ENCODE measurements around the gene STOML1. TPM values are rescaled to one million over a fixed set of nuclear protein-coding genes. Genes with fewer than 3 reads are reported as not detected.
A peak's percentile ranks its signal among the peaks of the same experiment; 100 is the strongest.
"Not testable (repeated sequence)": the region's sequence is repeated elsewhere in the genome, so short reads cannot be mapped to it uniquely, and the experiment has no call there.

Gene STOML1
- total RNA-seq, 1 donor from 2014 or later = 15.2 TPM

DNA sequence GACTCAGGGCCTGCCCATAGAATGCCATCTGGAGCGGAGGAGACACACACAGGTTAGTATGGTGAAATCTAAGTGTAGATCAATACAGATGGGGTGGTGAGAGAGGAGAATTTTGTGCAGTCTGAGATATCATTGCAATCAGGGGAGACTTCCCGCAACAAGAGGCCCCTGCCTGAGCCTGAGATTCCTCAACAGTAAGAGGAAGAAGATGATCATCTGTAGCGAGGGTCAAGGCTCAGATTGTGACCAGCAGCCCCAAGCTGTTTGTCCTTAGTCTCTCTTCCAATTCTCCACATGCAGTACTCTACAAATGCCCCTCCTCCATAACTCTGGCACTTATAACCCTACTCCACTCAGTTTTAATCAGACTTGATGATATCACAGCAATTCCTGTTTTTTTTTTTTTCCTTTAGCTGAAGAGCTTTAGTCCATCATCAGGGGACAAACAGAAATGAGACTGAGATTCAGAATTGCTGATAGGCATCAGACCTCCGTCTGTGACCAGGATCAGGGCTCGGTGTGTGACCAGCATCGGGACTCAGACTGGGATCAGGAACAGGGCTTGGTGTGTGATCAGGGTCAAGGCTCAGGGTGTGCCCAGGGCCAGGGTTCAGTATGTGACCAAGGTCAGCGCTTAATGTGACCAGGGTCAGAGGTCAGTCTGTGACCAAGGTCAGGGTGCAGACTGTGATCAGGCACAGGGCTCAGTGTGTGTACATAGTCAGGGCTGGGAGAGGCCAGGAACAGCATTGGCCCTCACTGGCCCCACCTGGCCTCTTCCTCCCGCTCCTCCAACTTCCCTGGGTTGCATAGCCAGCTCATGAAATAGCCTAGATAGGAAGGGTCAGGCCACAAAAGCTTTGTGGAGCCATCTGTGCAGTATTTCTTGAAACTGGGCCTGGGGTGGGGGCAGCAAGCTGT lies 51.8 kb downstream of the STOML1 start:
- intact Hi-C loops (cut with DNase I) = no loop called here
- DNase-seq (ENCODE audit: low spot score) (no peak), ATAC-seq (no peak)

DNA sequence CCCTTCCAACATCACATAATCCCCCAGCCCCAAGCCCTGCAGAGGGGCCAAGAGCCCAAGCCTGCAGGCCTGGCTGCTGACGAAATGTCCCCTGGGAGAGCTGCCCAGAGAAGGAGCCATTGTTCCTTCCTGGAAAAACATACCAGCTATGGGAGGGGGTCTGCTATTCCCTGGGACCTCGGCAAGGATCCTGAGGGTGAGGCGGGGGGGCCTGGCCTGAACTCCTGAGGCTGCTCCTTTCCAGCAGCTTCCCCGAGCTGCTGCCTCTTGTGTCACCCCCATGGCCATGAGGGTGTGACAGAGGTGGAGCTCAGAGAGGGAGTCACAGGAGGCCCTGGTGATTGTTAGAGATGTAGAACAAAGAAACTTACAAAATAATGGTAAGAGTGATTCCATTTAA lies 53.0 kb downstream of the STOML1 start:
- intact Hi-C loops (cut with DNase I) = no loop called here
- DNase-seq (ENCODE audit: low spot score) (no peak), ATAC-seq (no peak)

DNA sequence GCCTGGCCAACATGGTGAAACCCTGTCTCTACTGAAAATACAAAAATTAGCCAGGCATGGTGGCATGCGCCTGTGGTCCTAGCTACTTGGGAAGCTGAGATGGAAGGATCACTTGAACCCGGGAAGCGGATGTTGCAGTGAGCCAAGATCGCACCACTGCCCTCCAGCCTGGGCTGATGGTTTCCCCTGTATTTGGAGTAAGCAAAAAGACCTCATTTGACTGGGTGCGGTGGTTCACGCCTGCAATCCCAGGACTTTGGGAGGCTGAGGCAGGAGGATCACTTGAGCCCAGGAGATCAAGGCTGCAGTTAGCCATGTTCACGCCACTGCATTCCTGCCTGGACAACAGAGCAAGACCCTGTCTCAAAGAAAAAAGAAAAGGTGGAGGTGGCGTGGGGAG lies 53.6 kb downstream of the STOML1 start:
- intact Hi-C loops (cut with DNase I); DNase-seq (ENCODE audit: low spot score); ATAC-seq: not testable (repeated sequence)

DNA sequence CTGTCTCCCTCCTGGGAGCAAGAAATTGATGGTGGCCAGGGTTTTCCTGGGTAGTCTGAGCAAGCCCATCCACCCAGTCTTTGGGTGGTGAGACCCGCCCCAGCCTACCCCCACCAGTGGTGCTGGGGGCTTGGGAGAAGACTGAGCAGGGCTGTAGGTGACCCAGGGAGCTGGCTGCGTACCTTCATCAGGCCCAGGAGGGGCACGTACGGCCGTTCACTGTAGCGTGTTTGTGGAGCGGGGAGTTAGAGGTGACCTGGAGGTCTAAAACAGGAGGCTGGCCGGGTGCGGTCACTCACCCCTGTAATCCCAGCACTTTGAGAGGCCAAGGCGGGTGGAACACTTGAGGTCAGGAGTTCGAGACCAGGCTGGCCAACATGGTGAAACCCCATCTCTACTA lies 54.4 kb downstream of the STOML1 start:
- no peak for DNase-seq (ENCODE audit: low spot score)
- intact Hi-C loops (cut with DNase I) = no loop called here
- no peak for ATAC-seq

DNA sequence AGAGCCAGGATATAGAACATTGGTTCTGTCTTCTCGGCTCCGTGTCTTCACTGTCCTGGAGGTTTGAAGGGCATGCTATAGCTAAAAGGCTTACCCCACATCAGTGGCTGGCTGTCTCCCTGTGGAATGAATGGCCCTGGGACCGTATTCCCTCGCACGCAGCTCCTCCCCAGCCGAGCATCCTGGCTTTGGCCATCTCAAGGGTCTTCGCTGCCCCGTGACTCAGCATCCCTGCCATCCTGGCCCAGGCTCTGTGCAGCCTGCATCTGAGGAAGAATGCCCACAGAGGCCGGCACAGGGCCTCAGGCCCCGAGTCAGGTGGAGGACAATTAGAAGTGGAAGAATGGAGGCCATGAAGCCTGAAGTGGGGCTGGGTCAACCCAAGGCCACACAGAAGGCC lies 54.8 kb downstream of the STOML1 start:
- ATAC-seq (no peak), DNase-seq (ENCODE audit: low spot score) (no peak)
- intact Hi-C loops (cut with DNase I) = no loop called here

DNA sequence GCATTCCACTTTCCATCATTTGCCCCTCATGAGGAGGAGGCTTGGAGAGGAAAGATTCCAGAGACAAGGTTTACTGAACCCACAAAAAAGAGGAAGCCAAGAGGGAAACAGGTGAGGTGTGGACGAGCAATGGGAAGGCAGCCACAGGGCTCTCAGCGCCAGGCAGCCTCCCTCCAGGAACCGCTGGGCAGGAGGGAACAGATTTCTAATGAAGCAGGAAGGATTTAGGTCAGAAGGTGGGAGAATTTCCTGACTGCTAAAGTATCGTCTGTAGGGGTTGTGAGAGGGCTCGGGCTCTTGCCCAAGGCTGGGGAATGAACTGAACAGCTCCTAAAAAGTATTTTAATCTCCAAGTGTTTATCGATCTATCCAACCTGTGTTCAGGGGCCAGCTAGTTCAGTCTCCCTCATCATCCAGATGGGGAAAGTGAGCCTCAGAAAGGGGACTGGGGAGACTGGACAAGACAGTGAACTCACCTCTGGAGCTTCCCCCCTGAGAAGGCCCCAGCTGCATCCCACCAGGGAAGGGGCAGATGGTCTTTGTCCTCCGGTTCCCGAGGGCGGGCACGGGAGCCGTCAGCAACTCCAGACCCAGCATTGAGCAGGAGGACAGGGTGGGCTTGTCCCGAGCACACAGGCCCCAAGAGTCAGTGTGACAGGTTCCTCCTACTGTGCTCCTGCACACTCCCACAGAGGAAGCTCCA lies 55.4 kb downstream of the STOML1 start:
- DNase-seq (ENCODE audit: low spot score) (no peak), ATAC-seq (no peak)
- intact Hi-C loops (cut with DNase I) = no loop called here

DNA sequence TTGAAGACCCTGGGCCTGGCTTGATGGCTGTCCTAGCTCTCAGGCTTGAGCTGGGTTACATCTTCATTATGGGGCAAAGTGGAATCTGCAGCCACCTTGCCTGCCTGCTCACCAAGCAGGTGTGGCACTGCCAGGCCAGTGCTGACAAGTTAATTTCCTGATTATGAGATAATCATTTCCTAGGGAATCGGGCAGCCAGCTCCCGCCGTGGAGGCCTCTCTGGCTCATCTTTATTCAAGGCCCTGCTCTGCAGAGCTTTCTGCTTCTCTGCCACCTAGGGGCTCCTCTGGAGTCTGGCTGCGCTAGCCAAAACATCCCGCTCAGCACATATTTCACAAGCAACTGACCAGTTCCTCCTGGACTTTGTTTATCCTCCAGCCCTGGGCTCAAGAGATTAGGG lies 55.9 kb downstream of the STOML1 start:
- ATAC-seq = peak; percentile 75
- DNase-seq (ENCODE audit: low spot score) = no peak
- intact Hi-C loops (cut with DNase I) = no loop called here

DNA sequence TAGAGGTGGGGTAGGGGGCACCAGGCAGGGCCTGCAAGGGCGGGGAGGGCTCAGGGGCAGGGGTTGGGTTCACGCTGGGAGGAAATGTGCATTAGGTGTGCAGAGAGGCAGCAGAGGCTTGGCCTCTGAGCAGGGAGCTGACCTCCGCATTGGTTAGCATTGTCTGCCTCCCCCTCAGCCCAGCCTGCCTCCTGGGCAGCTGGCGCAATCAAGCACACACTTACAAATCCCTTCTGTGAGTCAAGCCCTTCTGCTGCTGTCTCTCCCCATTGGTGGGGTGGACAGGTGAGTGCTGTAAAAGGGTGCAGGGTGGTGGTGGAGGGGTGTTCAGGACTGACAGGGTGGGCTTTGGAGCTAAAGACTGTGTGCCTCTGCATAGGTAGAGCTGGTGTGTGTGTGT lies 56.5 kb downstream of the STOML1 start:
- ATAC-seq = no peak
- no peak for DNase-seq (ENCODE audit: low spot score)
- intact Hi-C loops (cut with DNase I) = no loop called here

DNA sequence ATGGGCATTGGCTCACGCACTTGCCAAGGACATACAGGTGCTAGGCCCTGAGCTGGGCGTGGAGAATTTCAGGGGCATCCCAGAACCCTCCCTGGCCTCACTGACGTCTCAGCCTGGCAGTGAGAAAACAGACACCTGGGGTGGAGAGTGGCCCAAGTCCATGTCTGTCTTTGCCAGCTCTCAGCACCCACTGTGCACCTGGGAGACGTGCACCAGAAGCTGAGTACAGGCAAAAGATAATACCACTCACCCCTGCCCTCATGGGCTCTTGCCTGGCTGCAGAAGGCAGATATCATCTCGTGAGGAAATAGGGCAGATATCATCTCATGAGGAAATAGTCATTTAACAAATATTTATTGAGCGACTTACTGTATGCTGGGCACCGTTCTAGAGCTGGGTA lies 57.8 kb downstream of the STOML1 start:
- DNase-seq (ENCODE audit: low spot score) = no peak
- intact Hi-C loops (cut with DNase I) = no loop called here
- ATAC-seq = no peak

DNA sequence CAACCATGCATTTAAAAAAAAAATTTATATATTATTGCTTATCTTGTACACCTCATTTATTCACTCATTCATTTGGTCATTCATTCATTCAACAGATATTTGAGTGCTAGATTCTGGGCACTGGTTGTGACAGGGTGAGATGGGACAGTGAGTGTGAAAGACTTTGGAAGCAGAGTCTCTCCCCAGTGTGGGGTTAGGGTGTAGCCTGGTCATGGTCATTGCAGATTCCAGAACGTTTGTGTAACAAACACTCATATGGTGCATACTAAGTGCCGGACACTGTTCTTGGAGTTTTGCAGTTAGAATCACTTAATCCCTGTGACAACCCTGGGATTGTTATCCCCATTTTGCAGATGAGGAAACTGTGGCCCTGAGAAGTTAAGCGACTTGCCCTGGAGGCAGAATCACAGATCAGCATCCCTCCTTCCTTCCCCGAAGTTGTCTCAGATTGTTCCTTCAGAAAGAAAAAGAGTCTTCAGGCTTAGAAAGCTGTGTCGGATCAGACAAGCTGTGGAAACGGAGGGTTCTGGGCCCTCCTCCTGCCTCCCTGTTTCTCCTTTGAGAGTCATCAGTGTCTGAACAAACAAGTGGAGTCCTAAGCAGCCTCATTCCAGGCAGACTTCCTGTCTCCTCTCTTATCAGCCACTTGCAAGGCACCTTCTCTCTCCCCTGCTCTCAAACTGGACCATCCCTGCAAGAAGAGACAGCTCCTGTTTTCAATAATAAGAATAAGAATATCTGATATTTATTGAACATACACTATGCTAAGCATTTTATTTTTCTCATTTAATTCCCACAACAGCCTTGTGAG lies 59.5 kb downstream of the STOML1 start:
- no peak for ATAC-seq
- no peak for DNase-seq (ENCODE audit: low spot score)
- intact Hi-C loops (cut with DNase I) = no loop called here

DNA sequence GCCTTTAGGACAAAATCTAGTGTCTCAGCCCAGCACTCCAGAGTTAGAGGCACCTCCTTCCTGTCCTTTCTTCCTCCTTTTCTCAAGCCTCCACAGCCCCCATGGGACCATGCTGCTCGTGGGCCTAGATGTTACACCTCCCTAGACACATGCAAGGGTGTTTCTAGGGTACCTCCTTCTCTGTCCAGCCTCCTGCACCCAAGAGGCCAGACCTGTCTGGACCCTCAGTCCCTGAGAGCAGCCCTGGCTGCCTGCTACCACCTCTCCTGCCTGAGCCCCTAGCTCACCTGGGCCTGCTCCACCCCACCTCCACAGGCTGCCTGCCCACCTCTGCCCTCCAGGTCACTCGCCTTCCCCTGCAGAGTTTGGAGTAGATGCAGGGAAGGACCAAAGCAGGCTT lies 60.7 kb downstream of the STOML1 start:
- no peak for ATAC-seq
- intact Hi-C loops (cut with DNase I) = no loop called here
- peak; percentile 45 for DNase-seq (ENCODE audit: low spot score)

DNA sequence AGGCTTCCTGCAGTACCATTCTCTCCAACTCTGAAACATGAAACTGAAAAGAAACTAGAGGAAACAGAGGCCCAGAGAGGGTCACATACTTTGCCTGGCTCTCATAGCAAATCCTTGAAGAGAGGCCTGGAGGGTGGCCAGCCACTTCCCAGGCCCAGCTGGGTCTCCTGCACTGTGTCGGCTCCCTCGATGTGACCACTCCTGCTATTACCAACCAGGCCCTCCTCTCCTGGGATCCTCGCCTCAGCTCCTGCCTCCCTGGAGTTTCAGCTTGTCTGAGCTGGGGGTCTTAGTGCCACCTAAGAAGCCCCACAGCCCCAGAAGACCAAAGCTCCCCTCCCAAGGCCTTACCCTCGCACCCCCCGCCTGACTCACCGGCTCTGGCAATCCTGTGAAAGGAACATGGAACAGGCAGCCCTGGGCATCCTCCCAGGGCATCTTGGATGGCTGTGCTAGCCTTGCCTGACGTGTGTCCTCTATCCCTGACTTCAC lies 61.3 kb downstream of the STOML1 start:
- intact Hi-C loops (cut with DNase I) = no loop called here
- DNase-seq (ENCODE audit: low spot score) (peak; percentile 55), ATAC-seq (no peak)

DNA sequence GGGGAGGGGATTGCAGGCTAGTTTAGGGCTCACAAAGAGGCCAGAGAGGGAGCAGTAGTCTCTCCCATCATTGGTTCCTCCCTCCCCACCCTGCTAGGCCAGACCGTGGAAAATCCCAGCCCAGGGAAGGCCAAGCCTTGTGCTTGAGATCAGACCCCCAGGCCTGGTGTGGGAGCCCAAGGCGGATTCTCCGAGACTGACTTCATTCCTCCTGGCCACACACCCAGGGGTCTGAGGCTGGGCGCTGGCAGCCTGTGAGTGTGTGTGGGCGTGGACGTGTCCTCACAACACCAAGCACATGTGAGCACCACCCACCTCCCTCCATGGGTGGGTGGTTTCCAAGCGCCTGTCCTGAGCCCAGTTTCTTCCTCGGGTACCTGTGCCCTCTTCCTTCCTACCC lies 61.7 kb downstream of the STOML1 start:
- DNase-seq (ENCODE audit: low spot score) (no peak), ATAC-seq (peak; percentile 47)
- intact Hi-C loops (cut with DNase I) = no loop called here

DNA sequence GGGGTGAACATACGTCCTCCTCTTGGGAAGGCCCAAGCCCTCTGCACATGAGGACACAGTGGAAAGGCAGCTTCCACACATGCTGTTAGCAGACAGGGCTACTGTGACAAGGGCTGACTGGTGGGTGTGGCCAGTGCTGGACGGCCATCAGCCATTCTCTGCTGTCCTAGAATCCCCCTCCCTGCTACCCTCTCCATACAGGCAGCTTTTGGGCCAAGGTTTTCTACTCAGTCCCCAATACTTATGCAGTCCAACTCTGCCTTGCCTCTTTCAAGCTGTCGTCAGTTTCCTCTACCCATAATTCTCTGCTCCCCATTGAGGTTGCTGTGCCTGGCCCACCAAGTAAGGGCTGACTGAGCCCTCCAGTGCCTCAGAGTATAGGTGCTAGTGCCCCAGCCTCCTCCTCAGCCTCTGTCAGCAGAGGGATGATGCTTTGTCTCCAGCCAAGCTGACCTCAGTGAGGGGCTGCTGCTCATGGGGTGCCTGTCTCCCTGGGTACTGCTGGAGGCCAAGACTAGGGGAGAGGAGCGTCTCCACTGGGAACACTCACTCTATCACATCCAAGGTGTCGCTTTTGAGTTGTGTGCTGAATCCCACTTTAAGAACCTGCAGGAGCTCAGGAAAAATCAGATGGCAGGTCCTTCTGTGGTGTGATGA lies 63.0 kb downstream of the STOML1 start:
- intact Hi-C loops (cut with DNase I) = no loop called here
- ATAC-seq (no peak), DNase-seq (ENCODE audit: low spot score) (no peak)

Other genes with a start within 250 kb of the STOML1 start
- gene INSYN1, start 238.9 kb downstream of the STOML1 start, total RNA-seq = 7.8 TPM
- gene TBC1D21, start 118.7 kb downstream of the STOML1 start, total RNA-seq = not detected
- gene LOXL1, start 65.8 kb downstream of the STOML1 start, total RNA-seq = 16.6 TPM
- 86.6 TPM for gene PML, start 2.4 kb upstream of the STOML1 start, total RNA-seq
- gene GOLGA6A, start 90.3 kb upstream of the STOML1 start, total RNA-seq = 0.98 TPM
- gene ISLR2, start 138.3 kb upstream of the STOML1 start, total RNA-seq = 1.5 TPM
- 120 TPM for gene ISLR, start 181.4 kb upstream of the STOML1 start, total RNA-seq
- gene STRA6, start 210.5 kb upstream of the STOML1 start, total RNA-seq = 0.76 TPM
- gene CCDC33, start 244.0 kb upstream of the STOML1 start, total RNA-seq = not detected

Measured in sciatic nerve (tissue), 2 donors.